ACC112 (cell line): ENCODE measurements around the gene DOK6.

Source experiments
- H2AFZ ChIP-seq: fragments of 200-600 bp; sonication (generic); one replicate; pipeline ENCODE4 v1.6.0; 2017; ENCODE audit warnings: antibody characterized with exemption, low read length; ENCODE audit not compliant: unreplicated experiment
- H3K27ac ChIP-seq: fragments of 200-600 bp; sonication (generic); 2 replicates; pipeline ENCODE4 v1.5.1; 2014; ENCODE audit warnings: low read depth, mild to moderate bottlenecking, antibody characterized with exemption, low read length, moderate library complexity
- H3K27me3 ChIP-seq: fragments of 200-600 bp; sonication (generic); 2 replicates; pipeline ENCODE4 v1.6.1; 2014; ENCODE audit warnings: mild to moderate bottlenecking, antibody characterized with exemption, low read length, moderate library complexity, mixed read lengths; ENCODE audit not compliant: insufficient read depth
- H3K36me3 ChIP-seq: fragments of 200-600 bp; sonication (generic); 2 replicates; pipeline ENCODE4 v1.6.1; 2016; ENCODE audit warnings: mild to moderate bottlenecking, antibody characterized with exemption, low read length, moderate library complexity, mixed read lengths; ENCODE audit not compliant: insufficient read depth
- H3K4me1 ChIP-seq: fragments of 200-600 bp; sonication (generic); one replicate; pipeline ENCODE4 v1.6.1; 2016; ENCODE audit warnings: low read length, mixed read lengths; ENCODE audit not compliant: insufficient read depth, unreplicated experiment, control insufficient read depth
- H3K4me3 ChIP-seq: fragments of 200-600 bp; sonication (generic); 2 replicates; pipeline ENCODE4 v1.5.1; 2014; ENCODE audit warnings: mild to moderate bottlenecking, low read depth, low read length
- H3K79me2 ChIP-seq: fragments of 200-600 bp; sonication (generic); one replicate; pipeline ENCODE4 v1.6.0; 2016; ENCODE audit warnings: low read length; ENCODE audit not compliant: control insufficient read depth, unreplicated experiment, insufficient read depth

Gene DOK6

DNA sequence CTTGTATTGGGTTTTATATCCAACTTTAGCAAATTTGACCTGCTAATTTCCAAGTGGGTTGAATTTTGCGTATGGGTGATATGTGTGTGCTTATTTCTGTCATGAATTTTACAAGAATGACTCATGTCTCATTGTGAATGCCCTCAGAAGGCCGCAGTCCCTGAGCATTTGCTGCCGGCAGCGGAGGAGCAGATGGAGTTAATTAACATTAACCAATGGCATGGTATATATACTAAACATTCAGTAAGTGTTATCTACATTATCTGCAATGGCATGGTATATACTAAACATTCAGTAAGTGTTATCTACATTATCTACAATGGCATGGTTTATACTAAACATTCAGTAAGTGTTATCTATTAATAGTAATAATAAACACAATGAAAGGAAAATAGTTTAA lies 90.1 kb downstream of the DOK6 start:
- no peak overlapping the region for H3K27ac ChIP-seq
- H3K36me3 ChIP-seq: no peaks in the 10 kb centered on the region
- H3K27me3 ChIP-seq: no peaks in the 10 kb centered on the region
- H2AFZ ChIP-seq: no peak overlapping the region
- H3K4me1 ChIP-seq: no peaks in the 10 kb centered on the region
- H3K79me2 ChIP-seq: no peaks in the 10 kb centered on the region
- no peak overlapping the region for H3K4me3 ChIP-seq

GRCh38 chr18:69491576-69491975 lies 90.9 kb downstream of the DOK6 start:
- H3K27ac ChIP-seq: no peak overlapping the region
- H3K79me2 ChIP-seq: no peaks in the 10 kb centered on the region
- no peaks in the 10 kb centered on the region for H3K4me1 ChIP-seq
- no peaks in the 10 kb centered on the region for H3K27me3 ChIP-seq
- no peak overlapping the region for H2AFZ ChIP-seq
- no peaks in the 10 kb centered on the region for H3K36me3 ChIP-seq
- H3K4me3 ChIP-seq: no peak overlapping the region

- H3K27ac ChIP-seq: no peak overlapping the region
- H3K79me2 ChIP-seq: no peaks in the 10 kb centered on the region
- no peak overlapping the region for H2AFZ ChIP-seq
- no peaks in the 10 kb centered on the region for H3K4me1 ChIP-seq
- no peaks in the 10 kb centered on the region for H3K36me3 ChIP-seq
- H3K4me3 ChIP-seq: no peak overlapping the region
- H3K27me3 ChIP-seq: no peaks in the 10 kb centered on the region
These were observed 92.2 kb downstream of the DOK6 start for GRCh38 chr18:69492861-69493260.

- no peak overlapping the region for H2AFZ ChIP-seq
- H3K27ac ChIP-seq: no peak overlapping the region
- no peaks in the 10 kb centered on the region for H3K27me3 ChIP-seq
- H3K36me3 ChIP-seq: no peaks in the 10 kb centered on the region
- H3K4me3 ChIP-seq: no peak overlapping the region
- no peaks in the 10 kb centered on the region for H3K4me1 ChIP-seq
- H3K79me2 ChIP-seq: no peaks in the 10 kb centered on the region
These were observed 94.2 kb downstream of the DOK6 start for GRCh38 chr18:69494841-69495240.

GRCh38 chr18:69495338-69495737 lies 94.7 kb downstream of the DOK6 start:
- H3K27ac ChIP-seq: no peak overlapping the region

GRCh38 chr18:69495841-69496533 lies 95.3 kb downstream of the DOK6 start:
- Histone ChIP-seq H2AFZ (no peak overlapping the region), H3K27me3 (no peaks in the 10 kb centered on the region), H3K27ac (no peak overlapping the region), H3K36me3 (no peaks in the 10 kb centered on the region), H3K4me1 (no peaks in the 10 kb centered on the region), H3K79me2 (no peaks in the 10 kb centered on the region), H3K4me3 (no peak overlapping the region)

More at GRCh38 chr18:69495338-69495737, 94.7 kb downstream of the DOK6 start:
- Histone ChIP-seq H3K79me2 (no peaks in the 10 kb centered on the region), H3K36me3 (no peaks in the 10 kb centered on the region), H3K27me3 (no peaks in the 10 kb centered on the region), H3K4me1 (no peaks in the 10 kb centered on the region), H2AFZ (no peak overlapping the region), H3K4me3 (no peak overlapping the region)

DNA sequence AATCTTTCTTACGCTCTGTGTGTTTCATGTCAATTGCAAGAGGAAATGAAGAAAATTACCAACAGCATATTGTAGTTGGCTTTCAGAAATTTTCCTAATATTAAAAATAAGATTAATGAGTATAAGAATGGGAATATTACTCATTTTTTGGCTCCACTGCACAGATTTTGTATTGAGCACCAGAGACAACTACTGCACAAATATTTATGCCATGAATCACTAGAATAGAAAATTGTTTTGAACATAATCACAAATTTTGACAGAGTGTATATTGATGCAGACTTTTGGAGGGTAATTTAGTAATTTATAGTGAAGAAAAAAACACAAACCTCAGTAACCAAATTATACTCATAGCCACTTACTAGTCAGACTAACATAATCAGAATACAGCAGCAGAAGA lies 118.3 kb downstream of the DOK6 start:
- Histone ChIP-seq H3K79me2 (no peaks in the 10 kb centered on the region), H3K4me3 (no peak overlapping the region), H2AFZ (no peak overlapping the region), H3K4me1 (peaks cover 10% of the 10 kb centered on the region), H3K27ac (no peak overlapping the region), H3K36me3 (no peaks in the 10 kb centered on the region), H3K27me3 (no peaks in the 10 kb centered on the region)

DNA sequence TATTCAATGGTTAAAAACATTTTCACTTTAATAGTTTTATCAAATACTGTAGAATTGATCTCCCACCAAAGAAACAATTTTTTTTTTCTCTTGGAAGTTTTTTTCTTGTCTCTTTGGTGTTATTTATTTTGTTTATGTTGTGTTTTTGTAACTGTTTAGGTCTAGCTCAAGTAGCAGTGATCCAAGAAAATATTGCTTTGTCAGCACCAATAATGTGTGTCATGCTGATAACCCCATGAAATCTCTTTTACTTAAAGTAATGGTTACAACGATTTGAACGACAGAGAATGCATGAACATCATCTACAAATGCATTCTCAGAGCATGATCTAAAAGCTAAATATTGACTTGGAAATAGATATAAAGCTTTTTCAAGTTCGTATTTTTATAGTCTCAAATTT lies 122.9 kb downstream of the DOK6 start:
- no peak overlapping the region for H3K27ac ChIP-seq
- peaks cover 15% of the 10 kb centered on the region for H3K4me1 ChIP-seq
- no peak overlapping the region for H3K4me3 ChIP-seq
- H3K36me3 ChIP-seq: no peaks in the 10 kb centered on the region
- H2AFZ ChIP-seq: no peak overlapping the region
- H3K79me2 ChIP-seq: no peaks in the 10 kb centered on the region
- no peaks in the 10 kb centered on the region for H3K27me3 ChIP-seq

- peaks cover 8% of the 10 kb centered on the region for H3K4me1 ChIP-seq
- no peak overlapping the region for H3K4me3 ChIP-seq
- H3K27ac ChIP-seq: no peak overlapping the region
- H2AFZ ChIP-seq: no peak overlapping the region
- H3K27me3 ChIP-seq: no peaks in the 10 kb centered on the region
- no peaks in the 10 kb centered on the region for H3K79me2 ChIP-seq
- no peaks in the 10 kb centered on the region for H3K36me3 ChIP-seq
These were observed 127.7 kb downstream of the DOK6 start for GRCh38 chr18:69528435-69528834.

DNA sequence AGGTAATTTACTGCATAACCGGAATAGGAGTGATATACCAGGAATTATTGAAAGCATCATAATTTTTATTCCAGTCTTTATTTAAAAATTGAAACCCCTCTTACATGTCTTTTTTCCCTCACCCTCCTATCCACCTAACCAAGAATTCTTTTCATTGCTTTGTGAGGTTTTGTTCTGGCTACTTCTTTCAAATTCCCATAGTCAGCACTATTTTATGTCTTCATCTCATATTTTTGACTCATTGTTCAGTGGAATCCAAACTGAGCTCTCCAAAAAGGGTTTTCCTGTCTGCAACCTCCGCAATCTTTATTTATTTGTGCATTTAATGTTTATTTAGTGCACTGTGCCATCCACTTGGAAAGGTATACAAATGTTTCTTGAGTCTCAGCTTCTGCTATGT lies 128.5 kb downstream of the DOK6 start:
- Histone ChIP-seq H2AFZ (no peak overlapping the region), H3K4me3 (no peak overlapping the region), H3K27me3 (no peaks in the 10 kb centered on the region), H3K27ac (no peak overlapping the region), H3K4me1 (peaks cover 8% of the 10 kb centered on the region), H3K79me2 (no peaks in the 10 kb centered on the region), H3K36me3 (no peaks in the 10 kb centered on the region)

DNA sequence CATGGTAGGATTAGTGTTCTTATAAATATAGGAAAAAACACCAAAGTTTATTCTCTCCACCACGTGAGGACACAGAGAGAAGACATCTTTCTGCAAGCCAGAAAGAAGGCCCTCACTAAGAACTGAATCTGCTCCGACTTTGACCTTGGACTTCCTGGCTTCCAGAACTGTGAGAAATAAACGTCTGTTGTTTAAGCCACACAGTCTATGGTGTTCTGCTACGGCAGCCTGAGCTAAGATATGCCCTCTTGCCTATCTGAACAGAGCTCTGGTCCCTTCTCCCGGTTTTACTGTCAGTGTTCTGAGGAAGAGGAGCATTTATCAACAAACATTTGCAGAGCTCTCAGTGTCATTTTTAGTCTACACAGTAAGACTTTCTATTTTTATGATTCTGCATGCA lies 131.3 kb downstream of the DOK6 start:
- no peak overlapping the region for H3K4me3 ChIP-seq
- peaks cover 8% of the 10 kb centered on the region for H3K4me1 ChIP-seq

More for the DNA sequence above, 131.3 kb downstream of the DOK6 start:
- Histone ChIP-seq H2AFZ (no peak overlapping the region), H3K27ac (no peak overlapping the region), H3K79me2 (no peaks in the 10 kb centered on the region), H3K36me3 (no peaks in the 10 kb centered on the region), H3K27me3 (no peaks in the 10 kb centered on the region)
